Inflammatory macrophage treated with lipopolysaccharide for 4 hours (primary cell): Measurements from ENCODE around the gene POLR2I.
"Not testable (repeated sequence)": the region's sequence is repeated elsewhere in the genome, so short reads cannot be mapped to it uniquely, and the experiment has no call there.

Source experiments
- DNase-seq: peaks from one replicate; pipeline ENCODE4 v3.0.0-alpha.2; 2020

Gene POLR2I

GRCh38 chr19:36114721-36115452, at the start of gene POLR2I:
POLR2I (minus strand) TSS chr19:36114875; CDS start chr19:36114856, 19 bp downstream.
- peak; percentile 100 for DNase-seq

- DNase-seq: no peak
These were observed 49.1 kb upstream of the POLR2I start for GRCh38 chr19:36163813-36164212.

GRCh38 chr19:36160821-36161596, 46.3 kb upstream of the POLR2I start:
- DNase-seq: no peak

GRCh38 chr19:36153126-36153525, 38.5 kb upstream of the POLR2I start:
- no peak for DNase-seq

GRCh38 chr19:36152352-36153091, 37.8 kb upstream of the POLR2I start, which contains the start of gene COX7A1:
COX7A1 (minus strand) TSS chr19:36152447; CDS start chr19:36152407, 40 bp downstream.
- DNase-seq: no peak

- DNase-seq: no peak
These were observed 37.3 kb upstream of the POLR2I start for GRCh38 chr19:36152019-36152351.

GRCh38 chr19:36151144-36152018, 36.7 kb upstream of the POLR2I start:
- DNase-seq: no peak

- no peak for DNase-seq
These were observed 35.9 kb upstream of the POLR2I start for GRCh38 chr19:36150586-36150985.

GRCh38 chr19:36149673-36150406, 35.2 kb upstream of the POLR2I start:
- no peak for DNase-seq

- no peak for DNase-seq
These were observed 29.9 kb upstream of the POLR2I start for GRCh38 chr19:36144624-36145023.

GRCh38 chr19:36142496-36142895, 27.8 kb upstream of the POLR2I start:
- DNase-seq: no peak

- DNase-seq: no peak
These were observed 27.4 kb upstream of the POLR2I start for GRCh38 chr19:36142046-36142445.

GRCh38 chr19:36141039-36141927, 26.6 kb upstream of the POLR2I start:
- peak; percentile 86 for DNase-seq

GRCh38 chr19:36140304-36141038, 25.8 kb upstream of the POLR2I start:
- DNase-seq: peak; percentile 56

GRCh38 chr19:36139473-36140303, 25.0 kb upstream of the POLR2I start, which contains the start of gene CAPNS1:
CAPNS1 (plus strand) TSS chr19:36140066; CDS start chr19:36141012, 946 bp downstream.
- DNase-seq: peak; percentile 97

GRCh38 chr19:36139120-36139472, 24.4 kb upstream of the POLR2I start:
- no peak for DNase-seq

GRCh38 chr19:36136964-36137686, 22.4 kb upstream of the POLR2I start:
- peak; percentile 17 for DNase-seq

- not testable (repeated sequence) for DNase-seq
These were observed 20.2 kb upstream of the POLR2I start for GRCh38 chr19:36134867-36135266.
